CD4-positive, alpha-beta T cell treated with Interleukin-10 for 1 hour (primary cell): Measurements from ENCODE around the gene PRKACB.

Experiments
- DNase-seq: peaks from one replicate; pipeline ENCODE4 v3.0.0-alpha.2; 2020

PRKACB gene

GRCh38 chr1:84159533-84160240 lies 15.6 kb downstream of the PRKACB start:
- DNase-seq: no peak

GRCh38 chr1:84162295-84162694 lies 18.2 kb downstream of the PRKACB start:
- no peak for DNase-seq

GRCh38 chr1:84163123-84163931 lies 19.3 kb downstream of the PRKACB start:
- DNase-seq: no peak

GRCh38 chr1:84164161-84164560 lies 20.1 kb downstream of the PRKACB start:
- DNase-seq: no peak

GRCh38 chr1:84164567-84165021 lies 20.5 kb downstream of the PRKACB start:
- no peak for DNase-seq

- no peak for DNase-seq
Observed at GRCh38 chr1:84165601-84166000, 21.5 kb downstream of the PRKACB start.

- DNase-seq: no peak
Observed at GRCh38 chr1:84166797-84167196, 22.7 kb downstream of the PRKACB start.

GRCh38 chr1:84168783-84169182 lies 24.7 kb downstream of the PRKACB start:
- DNase-seq: no peak

GRCh38 chr1:84170171-84170570 lies 26.1 kb downstream of the PRKACB start:
- no peak for DNase-seq

- no peak for DNase-seq
Observed at GRCh38 chr1:84171481-84171880, 27.4 kb downstream of the PRKACB start.

GRCh38 chr1:84174051-84174556 lies 30.0 kb downstream of the PRKACB start:
- DNase-seq: no peak

- DNase-seq: no peak
Observed at GRCh38 chr1:84181350-84182005, 37.4 kb downstream of the PRKACB start.

GRCh38 chr1:84190455-84190854 lies 46.4 kb downstream of the PRKACB start:
- no peak for DNase-seq

GRCh38 chr1:84192681-84193080 lies 48.6 kb downstream of the PRKACB start:
- no peak for DNase-seq

- DNase-seq: no peak
Observed at GRCh38 chr1:84198832-84199231, 54.8 kb downstream of the PRKACB start.

- DNase-seq: no peak
Observed at GRCh38 chr1:84199257-84199656, 55.2 kb downstream of the PRKACB start.

- no peak for DNase-seq
Observed at GRCh38 chr1:84202126-84202525, 58.1 kb downstream of the PRKACB start.

GRCh38 chr1:84206375-84206774 lies 62.3 kb downstream of the PRKACB start:
- DNase-seq: no peak

- DNase-seq: no peak
Observed at GRCh38 chr1:84208935-84209334, 64.9 kb downstream of the PRKACB start.

- no peak for DNase-seq
Observed at GRCh38 chr1:84214115-84214956, 70.3 kb downstream of the PRKACB start.

GRCh38 chr1:84217239-84217638 lies 73.2 kb downstream of the PRKACB start:
- no peak for DNase-seq

- DNase-seq: no peak
Observed at GRCh38 chr1:84223751-84224432, 79.8 kb downstream of the PRKACB start.
